22Rv1 (cell line): Measurements from ENCODE around the gene PPP1R3D.
"Not testable (repeated sequence)": the region's sequence is repeated elsewhere in the genome, so short reads cannot be mapped to it uniquely, and the experiment has no call there.

Experiments used
- H3K27ac ChIP-seq: fragments of 450-650 bp; 2 replicates; pipeline ENCODE4 v1.5.1; 2017
- ZFX ChIP-seq: fragments of 450-650 bp; IDR thresholded peaks from 2 replicates; pipeline ENCODE4 v1.6.1; 2017; ENCODE audit warnings: antibody characterized with exemption, borderline replicate concordance
- TF ChIP-seq, protein P1 (sequence below): fragments of 450-650 bp; IDR thresholded peaks from 2 replicates; pipeline ENCODE4 v1.5.1; 2017; ENCODE audit warnings: mild to moderate bottlenecking

The PPP1R3D gene

DNA sequence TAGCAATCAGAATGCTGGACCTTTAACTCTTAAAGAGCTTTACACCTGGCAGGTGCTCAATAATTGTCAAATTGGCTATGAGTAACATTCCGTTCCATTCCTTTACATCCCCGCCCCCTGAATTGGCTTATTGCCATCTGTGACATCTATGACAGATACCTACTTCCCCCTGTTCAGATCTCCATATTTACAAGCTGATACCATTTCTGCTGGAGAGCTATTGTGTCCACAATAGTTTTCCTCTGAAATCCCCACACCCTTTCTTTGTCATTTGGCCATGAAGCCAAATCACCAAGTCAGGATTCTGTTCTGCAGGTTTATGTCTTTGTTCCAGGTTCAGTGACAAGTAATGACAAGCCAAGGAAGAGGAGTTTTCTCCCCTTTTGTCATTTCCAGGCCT lies 21.3 kb upstream of the PPP1R3D start:
- H3K27ac ChIP-seq, result no peak overlapping the region
- TF ChIP-seq, protein P1, sequence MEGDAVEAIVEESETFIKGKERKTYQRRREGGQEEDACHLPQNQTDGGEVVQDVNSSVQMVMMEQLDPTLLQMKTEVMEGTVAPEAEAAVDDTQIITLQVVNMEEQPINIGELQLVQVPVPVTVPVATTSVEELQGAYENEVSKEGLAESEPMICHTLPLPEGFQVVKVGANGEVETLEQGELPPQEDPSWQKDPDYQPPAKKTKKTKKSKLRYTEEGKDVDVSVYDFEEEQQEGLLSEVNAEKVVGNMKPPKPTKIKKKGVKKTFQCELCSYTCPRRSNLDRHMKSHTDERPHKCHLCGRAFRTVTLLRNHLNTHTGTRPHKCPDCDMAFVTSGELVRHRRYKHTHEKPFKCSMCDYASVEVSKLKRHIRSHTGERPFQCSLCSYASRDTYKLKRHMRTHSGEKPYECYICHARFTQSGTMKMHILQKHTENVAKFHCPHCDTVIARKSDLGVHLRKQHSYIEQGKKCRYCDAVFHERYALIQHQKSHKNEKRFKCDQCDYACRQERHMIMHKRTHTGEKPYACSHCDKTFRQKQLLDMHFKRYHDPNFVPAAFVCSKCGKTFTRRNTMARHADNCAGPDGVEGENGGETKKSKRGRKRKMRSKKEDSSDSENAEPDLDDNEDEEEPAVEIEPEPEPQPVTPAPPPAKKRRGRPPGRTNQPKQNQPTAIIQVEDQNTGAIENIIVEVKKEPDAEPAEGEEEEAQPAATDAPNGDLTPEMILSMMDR, result no peak
- TF ChIP-seq ZFX, result no peak

DNA sequence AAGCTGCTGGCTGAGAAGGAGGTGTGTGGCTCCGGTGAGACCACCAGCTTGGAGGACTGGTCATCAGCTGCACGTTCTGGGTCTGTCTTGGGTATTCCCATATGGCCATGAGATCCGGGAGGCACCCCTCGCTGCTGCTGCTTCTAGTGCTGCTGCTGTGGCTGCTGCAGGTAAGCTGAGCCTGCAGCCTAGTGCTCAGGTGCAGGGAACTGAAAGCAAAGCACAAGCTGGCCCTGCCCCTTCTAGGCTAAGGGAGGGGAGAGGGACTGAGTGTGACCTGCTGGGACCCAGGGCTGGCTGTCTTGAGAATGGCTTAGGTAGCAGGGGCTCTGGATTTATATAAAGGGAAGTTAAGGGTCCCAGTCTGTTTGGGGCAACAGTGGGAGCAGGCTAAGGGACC lies 18.5 kb upstream of the PPP1R3D start:
- no peak overlapping the region for H3K27ac ChIP-seq
- TF ChIP-seq, protein P1, result no peak
- no peak for TF ChIP-seq ZFX

DNA sequence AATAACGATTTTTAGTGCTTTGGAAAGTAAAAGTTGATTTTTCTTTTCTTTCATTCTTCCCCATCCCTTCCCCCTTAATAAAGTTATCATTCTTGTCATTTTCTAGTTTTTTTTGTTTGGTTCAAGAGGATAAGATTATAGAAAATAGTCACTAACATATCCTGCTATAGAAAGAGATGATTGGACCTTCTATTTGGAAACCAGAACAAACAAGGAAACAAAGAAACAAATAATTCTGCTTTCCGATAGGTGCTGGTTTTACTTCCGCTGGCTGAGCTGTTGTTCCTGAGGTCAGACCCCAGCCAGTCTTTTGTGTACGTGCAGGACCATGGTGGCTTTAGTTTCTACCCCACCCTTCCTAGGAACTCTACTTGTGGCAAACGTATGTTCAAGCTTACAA lies 18.0 kb upstream of the PPP1R3D start, which contains the start of gene CDH26:
TSS of gene CDH26 (plus strand) at position 301 of the 400 bp plus-strand sequence. CDS start 304 bp downstream, outside the sequence.
- TF ChIP-seq, protein P1, result no peak
- TF ChIP-seq ZFX, result no peak
- no peak within 1 kb of the TSS for H3K27ac ChIP-seq

DNA sequence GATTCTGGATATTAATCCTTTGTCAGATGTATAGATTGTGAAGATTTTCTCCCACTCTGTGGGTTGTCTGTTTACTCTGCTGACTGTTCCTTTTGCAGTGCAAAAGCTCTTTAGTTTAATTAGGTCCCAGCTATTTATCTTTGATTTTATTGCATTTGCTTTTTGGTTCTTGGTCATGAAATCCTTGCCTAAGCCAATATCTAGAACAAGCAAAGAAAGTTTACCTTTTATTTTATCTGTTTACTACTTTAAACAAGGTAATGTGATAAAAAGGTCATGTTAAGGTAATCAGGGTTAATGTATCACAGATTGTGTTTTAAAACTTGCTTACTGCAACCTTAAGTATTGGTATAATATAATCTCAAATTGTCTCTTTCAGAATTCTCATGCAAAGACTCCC lies 17.5 kb upstream of the PPP1R3D start:
- H3K27ac ChIP-seq, result not testable (repeated sequence)

DNA sequence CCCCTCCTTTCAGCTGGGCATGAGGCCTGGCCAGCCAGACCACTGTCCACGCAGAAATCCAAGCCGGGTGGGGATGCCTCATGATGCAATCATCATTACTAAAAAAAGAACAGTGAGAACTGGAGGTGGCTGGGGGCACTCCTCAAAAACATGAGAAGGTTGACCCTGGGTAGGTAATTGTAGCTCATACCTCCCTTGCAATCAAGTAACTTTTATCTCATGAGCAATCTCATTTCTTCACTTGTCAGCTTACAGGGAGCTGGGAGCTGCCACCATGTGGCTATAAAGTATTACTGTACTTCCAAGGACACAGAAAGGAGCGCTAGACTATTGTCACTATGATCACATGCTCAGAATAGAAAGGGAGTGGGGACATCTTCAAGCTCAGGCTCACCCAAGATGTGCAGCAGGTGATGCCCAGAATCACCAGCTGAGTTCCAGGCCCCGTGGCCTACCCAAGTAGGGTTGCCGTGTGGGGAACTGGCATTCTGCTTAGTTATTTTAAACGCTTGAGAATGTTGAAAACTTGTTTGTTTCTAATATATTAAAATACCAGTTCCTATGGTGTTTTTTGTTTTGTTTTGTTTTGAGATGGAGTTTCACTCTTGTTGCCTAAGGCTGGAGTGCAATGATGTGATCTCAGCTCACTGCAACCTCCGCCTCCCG lies 15.2 kb upstream of the PPP1R3D start:
- TF ChIP-seq, protein P1, result peak; percentile 80
- TF ChIP-seq ZFX, result no peak
- H3K27ac ChIP-seq, result no peak overlapping the region

DNA sequence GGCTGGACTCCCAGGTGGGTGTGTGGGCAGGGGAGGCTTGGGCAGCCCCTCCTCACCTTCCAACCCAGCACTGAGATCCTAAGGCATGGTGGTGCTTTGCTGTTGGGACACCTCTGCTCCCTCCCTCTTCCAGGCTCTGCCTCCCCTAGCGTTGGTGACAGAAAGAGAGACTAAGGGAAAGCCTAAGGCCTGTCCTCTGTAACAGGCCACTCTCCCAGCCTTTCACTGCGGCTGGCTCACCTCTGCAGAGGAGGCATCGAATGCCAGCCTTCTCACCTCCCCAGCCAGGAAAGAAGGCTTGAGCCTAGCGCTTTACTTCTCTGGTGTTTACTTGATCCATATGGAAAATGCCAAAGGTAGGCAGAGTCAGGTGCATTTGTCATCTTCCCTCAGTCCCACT lies 14.6 kb upstream of the PPP1R3D start:
- TF ChIP-seq, protein P1, result no peak
- TF ChIP-seq ZFX, result no peak
- no peak overlapping the region for H3K27ac ChIP-seq

DNA sequence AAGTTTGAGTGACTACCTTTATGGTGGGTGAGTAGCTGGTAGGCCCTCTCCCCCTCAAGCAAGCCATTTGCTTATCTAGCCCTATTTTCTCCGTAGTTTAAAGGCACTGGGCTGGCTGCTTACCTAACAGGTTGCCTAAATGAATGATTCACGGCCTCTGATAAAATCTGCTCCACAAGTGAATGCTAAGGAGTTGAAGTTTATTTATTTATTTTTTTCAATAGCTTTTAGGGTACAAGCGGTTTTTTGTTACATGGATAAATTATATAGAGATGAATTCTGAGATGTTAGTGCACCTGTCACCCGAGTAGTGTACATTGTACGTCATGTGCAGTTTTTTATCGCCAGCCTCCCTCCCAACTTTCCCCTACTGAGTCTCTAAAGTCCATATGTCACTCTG lies 9.8 kb upstream of the PPP1R3D start:
- no peak for TF ChIP-seq ZFX
- TF ChIP-seq, protein P1, result no peak
- H3K27ac ChIP-seq, result no peak overlapping the region
